Astrocyte of the cerebellum (primary cell): ENCODE results near the gene TFPT.
"Not testable (repeated sequence)": the region's sequence is repeated elsewhere in the genome, so short reads cannot be mapped to it uniquely, and the experiment has no call there.

Experiments
- DNase-seq: peaks from one replicate; pipeline ENCODE4 v3.0.0-alpha.2; 2011; ENCODE audit warnings: low read depth
- H3K4me3 ChIP-seq: 2 replicates; pipeline ENCODE4 v1.5.1; 2011; ENCODE audit warnings: mild to moderate bottlenecking, low read depth, low read length, moderate library complexity
- in situ Hi-C: cut with HindIII; loops from 2 replicates; pipeline ENCODE4 v1.10.0; 2017; ENCODE audit warnings: low sequenced_read_pairs
- TF ChIP-seq, protein P1 (sequence below): IDR thresholded peaks from 2 replicates; pipeline ENCODE4 v1.5.1; 2012; ENCODE audit warnings: low read length, low read depth, moderate library complexity, mild to moderate bottlenecking; ENCODE audit errors: missing control alignments

Gene TFPT

DNA sequence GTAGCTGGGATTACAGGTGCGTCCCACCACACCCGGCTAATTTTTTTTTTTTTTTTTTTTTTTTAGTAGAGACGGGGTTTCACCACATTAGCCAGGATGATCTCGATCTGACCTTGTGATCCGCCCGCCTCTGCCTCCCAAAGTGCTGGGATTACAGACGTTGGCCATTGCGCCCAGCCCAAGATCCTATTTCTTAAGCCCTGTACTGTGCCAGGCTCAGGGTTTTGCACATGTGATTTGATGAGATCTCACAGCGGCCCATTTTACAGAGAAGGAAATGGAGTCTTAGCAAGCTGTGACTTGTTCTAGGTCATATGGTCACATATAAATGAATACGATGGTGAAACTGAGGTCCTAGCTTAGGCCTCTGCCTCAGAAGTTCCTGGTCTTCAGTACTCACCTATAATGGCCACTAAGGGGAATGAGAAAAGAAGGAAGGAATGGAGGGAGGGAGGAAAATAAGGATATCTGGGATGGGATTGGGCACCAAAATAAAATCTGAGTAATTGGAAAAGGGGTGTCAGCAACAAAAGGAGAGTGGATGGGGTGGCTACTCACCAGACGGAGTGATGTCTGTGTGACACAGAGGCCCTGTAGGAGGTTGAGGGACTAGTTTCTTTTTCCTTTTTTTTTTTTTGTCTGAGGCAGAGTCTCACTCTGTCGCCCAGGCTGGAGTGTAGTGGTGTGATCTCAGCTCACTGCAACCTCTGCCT is 16.1 kb downstream of the TFPT start:
- TF ChIP-seq, protein P1, sequence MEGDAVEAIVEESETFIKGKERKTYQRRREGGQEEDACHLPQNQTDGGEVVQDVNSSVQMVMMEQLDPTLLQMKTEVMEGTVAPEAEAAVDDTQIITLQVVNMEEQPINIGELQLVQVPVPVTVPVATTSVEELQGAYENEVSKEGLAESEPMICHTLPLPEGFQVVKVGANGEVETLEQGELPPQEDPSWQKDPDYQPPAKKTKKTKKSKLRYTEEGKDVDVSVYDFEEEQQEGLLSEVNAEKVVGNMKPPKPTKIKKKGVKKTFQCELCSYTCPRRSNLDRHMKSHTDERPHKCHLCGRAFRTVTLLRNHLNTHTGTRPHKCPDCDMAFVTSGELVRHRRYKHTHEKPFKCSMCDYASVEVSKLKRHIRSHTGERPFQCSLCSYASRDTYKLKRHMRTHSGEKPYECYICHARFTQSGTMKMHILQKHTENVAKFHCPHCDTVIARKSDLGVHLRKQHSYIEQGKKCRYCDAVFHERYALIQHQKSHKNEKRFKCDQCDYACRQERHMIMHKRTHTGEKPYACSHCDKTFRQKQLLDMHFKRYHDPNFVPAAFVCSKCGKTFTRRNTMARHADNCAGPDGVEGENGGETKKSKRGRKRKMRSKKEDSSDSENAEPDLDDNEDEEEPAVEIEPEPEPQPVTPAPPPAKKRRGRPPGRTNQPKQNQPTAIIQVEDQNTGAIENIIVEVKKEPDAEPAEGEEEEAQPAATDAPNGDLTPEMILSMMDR: no peak
- no peak for DNase-seq
- in situ Hi-C loops: no loop called here
- no peak overlapping the region for H3K4me3 ChIP-seq

DNA sequence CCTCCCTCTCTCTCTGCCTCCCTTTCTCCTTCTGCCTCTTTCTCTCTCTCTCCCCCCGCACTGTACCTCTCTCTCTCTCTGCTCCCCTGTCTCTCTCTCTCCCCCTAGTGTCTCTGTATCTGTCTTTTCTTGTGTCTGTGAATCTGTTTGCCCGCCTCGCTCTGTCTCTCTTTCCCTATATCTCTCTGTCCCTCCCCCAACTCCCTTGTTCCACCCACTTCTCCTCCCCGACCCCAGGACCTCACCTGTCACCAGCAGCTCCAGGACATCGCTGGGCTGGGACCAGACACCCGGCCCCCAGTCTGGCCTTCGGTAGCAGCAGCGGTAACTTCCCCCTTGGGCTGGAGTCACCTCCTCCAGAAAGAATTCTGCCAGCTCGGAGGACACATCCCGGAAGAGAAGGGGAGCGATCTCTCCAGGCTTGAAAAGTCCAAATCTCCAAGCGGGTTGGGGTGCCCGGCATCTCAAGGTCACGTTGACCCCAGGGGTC is 18.8 kb downstream of the TFPT start:
- peak overlapping the region; percentile 31 for H3K4me3 ChIP-seq
- in situ Hi-C loops: no loop called here
- DNase-seq: no peak
- TF ChIP-seq, protein P1: peak; percentile 50

DNA sequence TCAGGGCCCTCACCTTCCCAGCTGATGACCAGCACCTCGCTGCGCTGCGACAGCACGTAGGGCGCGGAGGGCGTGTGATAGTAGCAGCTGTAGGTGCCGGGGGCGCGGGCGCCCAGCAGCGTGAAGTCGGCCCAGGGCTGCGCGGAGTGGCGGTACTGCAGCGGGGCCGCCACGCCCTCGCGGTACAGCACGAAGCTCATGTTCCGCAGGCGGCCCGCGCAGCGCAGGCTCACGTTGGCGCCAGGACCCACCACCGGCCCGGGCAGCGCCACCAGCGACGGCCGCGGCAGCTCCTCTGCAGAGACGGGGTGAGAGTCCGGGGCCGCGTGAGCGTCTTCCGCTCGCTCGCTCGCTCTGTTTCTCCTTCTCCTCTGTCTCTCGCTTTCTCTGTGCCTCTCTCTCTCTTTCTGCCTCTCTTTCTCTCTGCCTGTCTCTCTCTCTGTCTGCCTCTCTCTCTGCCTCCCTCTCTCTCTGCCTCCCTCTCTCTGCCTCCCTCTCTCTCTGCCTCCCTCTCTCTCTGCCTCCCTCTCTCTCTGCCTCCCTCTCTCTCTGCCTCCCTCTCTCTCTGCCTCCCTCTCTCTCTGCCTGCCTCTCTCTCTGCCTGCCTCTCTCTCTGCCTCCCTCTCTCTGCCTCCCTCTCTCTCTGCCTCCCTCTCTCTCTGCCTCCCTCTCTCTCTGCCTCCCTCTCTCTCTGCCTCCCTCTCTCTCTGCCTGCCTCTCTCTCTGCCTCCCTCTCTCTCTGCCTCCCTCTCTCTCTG is 19.4 kb downstream of the TFPT start:
- H3K4me3 ChIP-seq: peak overlapping the region; percentile 32
- DNase-seq, in situ Hi-C loops: not testable (repeated sequence)

DNA sequence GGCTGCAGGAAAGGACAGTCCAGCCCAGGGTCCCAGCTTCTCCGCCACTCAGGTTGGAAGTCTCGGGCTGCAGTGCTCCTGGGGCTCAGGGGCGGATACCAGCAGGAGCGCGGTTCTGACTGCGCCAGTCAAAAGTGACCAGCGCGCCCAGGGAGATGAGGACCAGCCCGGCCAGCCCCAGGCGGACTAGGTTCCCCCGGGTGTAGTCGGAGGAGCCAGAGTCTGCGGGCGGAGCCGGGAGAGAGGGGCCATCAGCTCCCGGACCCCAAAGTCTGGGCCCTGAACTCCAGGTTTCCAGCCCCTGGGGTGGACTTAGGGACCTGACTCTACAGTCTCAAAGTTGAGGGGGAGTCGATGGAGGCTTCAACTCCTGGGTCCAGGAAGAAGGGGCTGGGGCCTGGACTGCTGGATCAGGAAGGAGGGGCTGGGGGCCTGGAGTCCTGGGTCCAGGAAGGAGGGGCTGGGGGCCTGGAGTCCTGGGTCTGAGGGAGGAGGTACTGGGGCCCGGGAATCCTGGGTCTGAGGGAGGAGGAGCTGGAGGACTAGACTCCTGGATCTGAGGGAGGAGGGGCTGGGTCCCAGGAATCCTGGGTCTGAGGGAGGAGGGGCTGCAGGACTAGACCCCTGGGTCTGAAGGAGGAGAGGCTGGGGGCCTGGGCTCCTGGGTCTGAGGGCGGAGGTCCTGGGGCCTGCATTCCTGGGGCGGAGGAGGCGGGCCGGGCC is 20.2 kb downstream of the TFPT start:
- in situ Hi-C loops: no loop called here
- DNase-seq: no peak
- TF ChIP-seq, protein P1: no peak
- peak overlapping the region; percentile 32 for H3K4me3 ChIP-seq

DNA sequence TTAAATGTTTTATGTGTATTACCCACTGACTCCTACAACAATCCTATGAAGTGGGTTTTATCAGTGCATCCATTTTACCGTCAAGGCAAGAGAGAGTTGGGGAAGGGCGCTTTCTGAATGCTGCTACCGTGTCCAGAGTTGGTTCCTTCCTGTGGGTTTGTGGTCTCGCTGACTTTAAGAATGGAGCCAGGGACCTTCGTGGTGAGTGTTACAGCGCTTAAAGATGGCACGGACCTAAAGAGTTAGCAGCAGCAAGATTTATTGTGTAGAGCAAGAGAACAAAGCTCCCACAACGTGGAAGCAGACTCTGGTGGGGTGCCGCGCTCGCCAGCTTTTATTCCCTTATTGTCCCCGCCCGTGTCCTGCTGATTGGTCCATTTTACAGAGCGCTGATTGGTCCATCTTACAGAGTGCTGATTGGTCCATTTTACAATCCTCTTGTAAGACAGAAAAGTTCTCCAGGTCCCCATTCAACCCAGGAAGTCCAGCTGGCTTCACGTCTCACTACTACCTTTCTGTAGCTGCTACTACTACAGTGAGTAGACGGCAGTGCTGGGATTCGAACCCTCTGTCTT is 20.9 kb downstream of the TFPT start:
- H3K4me3 ChIP-seq: no peak overlapping the region
- in situ Hi-C loops: no loop called here
- TF ChIP-seq, protein P1: no peak
- DNase-seq: no peak

DNA sequence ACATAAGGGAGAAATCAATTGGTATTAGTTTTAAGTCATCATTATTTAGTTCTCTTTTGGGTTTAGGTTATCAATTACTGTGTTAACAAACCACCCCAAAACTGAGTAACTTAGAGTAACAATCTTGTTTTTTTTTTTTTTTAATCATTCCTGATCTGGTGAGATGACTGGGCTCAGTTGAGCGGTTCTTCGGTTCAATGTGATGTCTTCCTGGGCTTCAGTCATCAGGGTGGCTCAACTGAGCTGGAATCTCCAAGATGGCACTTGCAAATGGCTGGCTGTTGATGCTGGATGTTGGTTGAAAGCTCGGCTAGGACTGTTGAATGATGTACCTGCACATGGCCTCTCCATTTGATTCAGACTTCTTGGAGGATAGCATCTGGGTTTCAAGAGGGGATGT is 31.0 kb downstream of the TFPT start:
- H3K4me3 ChIP-seq: no peak overlapping the region
- DNase-seq: no peak
- in situ Hi-C loops: no loop called here
- TF ChIP-seq, protein P1: no peak
